T-helper 17 cell (primary cell): ENCODE results near the gene CDC42EP4. TPM values are rescaled to one million over a fixed set of nuclear protein-coding genes. Genes with fewer than 3 reads are reported as not detected.

Experiments used
- ATAC-seq: fragments of 150-1000 bp; cut with Tn5 transposase; 2 replicates; pipeline ENCODE4 v1.10.0; 2021; ENCODE audit warnings: mild to moderate bottlenecking, moderate library complexity
- DNase-seq, 3 donors: peaks; one replicate each; pipeline versions ENCODE4 v3.0.0 to v3.0.0-alpha.2; 2020 to 2021
- H3K9me3 ChIP-seq: one replicate; pipeline ENCODE4 v1.7.0; 2013; ENCODE audit warnings: low read length, mild to moderate bottlenecking; ENCODE audit not compliant: control insufficient read depth, poor library complexity, severe bottlenecking
- H3K27ac Mint-ChIP-seq: one replicate; pipeline ENCODE4 v1.8.0; 2022; ENCODE audit warnings: mild to moderate bottlenecking, moderate library complexity, mixed read lengths
- H3K27me3 Mint-ChIP-seq: one replicate; pipeline ENCODE4 v1.8.0; 2022; ENCODE audit warnings: mixed read lengths
- H3K36me3 Mint-ChIP-seq: one replicate; pipeline ENCODE4 v1.8.0; 2022; ENCODE audit warnings: low read depth, mixed read lengths
- H3K4me1 Mint-ChIP-seq: one replicate; pipeline ENCODE4 v1.8.0; 2022; ENCODE audit warnings: mild to moderate bottlenecking, mixed read lengths
- H3K4me3 Mint-ChIP-seq: one replicate; pipeline ENCODE4 v1.8.0; 2022; ENCODE audit warnings: mild to moderate bottlenecking, moderate library complexity, mixed read lengths
- total RNA-seq, 4 donors: library from RNA in 2 of 4; stranded (reverse) in 2 of 4; gene quantifications; one replicate each; pipeline ENCODE4 v1.2.3 and lab custom pipeline; 2022 to 2026

Gene CDC42EP4
- total RNA-seq, 2 donors from 2014 or later: 4.0 to 4.1 TPM

- Mint-ChIP-seq H3K4me1 (no peaks in the 10 kb centered on the region), H3K36me3 (no peaks in the 10 kb centered on the region), H3K27ac (no peak overlapping the region), H3K27me3 (peaks cover 28% of the 10 kb centered on the region), H3K4me3 (no peak overlapping the region)
- ATAC-seq (no peak), DNase-seq (no peak)
- H3K9me3 ChIP-seq: no peaks in the 10 kb centered on the region
Measured at GRCh38 chr17:73283250-73283649, 28.6 kb downstream of the CDC42EP4 start.

GRCh38 chr17:73282629-73283028 is 29.2 kb downstream of the CDC42EP4 start:
- Mint-ChIP-seq H3K27ac (no peak overlapping the region), H3K27me3 (peaks cover 25% of the 10 kb centered on the region), H3K4me1 (no peaks in the 10 kb centered on the region), H3K4me3 (no peak overlapping the region), H3K36me3 (no peaks in the 10 kb centered on the region)
- H3K9me3 ChIP-seq: no peaks in the 10 kb centered on the region
- no peak for DNase-seq
- ATAC-seq: no peak

GRCh38 chr17:73281928-73282327 is 29.9 kb downstream of the CDC42EP4 start:
- ATAC-seq (no peak), DNase-seq (no peak)
- H3K27ac Mint-ChIP-seq: no peak overlapping the region
- H3K4me3 Mint-ChIP-seq: no peak overlapping the region
- no peaks in the 10 kb centered on the region for H3K4me1 Mint-ChIP-seq
- peaks cover 18% of the 10 kb centered on the region for H3K27me3 Mint-ChIP-seq
- no peaks in the 10 kb centered on the region for H3K9me3 ChIP-seq
- H3K36me3 Mint-ChIP-seq: no peaks in the 10 kb centered on the region

- Mint-ChIP-seq H3K4me3 (no peak overlapping the region), H3K27ac (no peak overlapping the region), H3K4me1 (no peaks in the 10 kb centered on the region), H3K27me3 (peaks cover 8% of the 10 kb centered on the region), H3K36me3 (no peaks in the 10 kb centered on the region)
- no peaks in the 10 kb centered on the region for H3K9me3 ChIP-seq
- ATAC-seq (no peak), DNase-seq (no peak)
Measured at GRCh38 chr17:73280191-73280590, 31.6 kb downstream of the CDC42EP4 start.

GRCh38 chr17:73279704-73280103 is 32.1 kb downstream of the CDC42EP4 start:
- ATAC-seq (no peak), DNase-seq (no peak)
- H3K27me3 Mint-ChIP-seq: peaks cover 9% of the 10 kb centered on the region
- no peaks in the 10 kb centered on the region for H3K9me3 ChIP-seq
- H3K36me3 Mint-ChIP-seq: no peaks in the 10 kb centered on the region
- no peaks in the 10 kb centered on the region for H3K4me1 Mint-ChIP-seq
- H3K27ac Mint-ChIP-seq: no peak overlapping the region
- no peak overlapping the region for H3K4me3 Mint-ChIP-seq

GRCh38 chr17:73278465-73279453 is 33.0 kb downstream of the CDC42EP4 start:
- Mint-ChIP-seq H3K27me3 (peaks cover 14% of the 10 kb centered on the region), H3K4me3 (no peak overlapping the region), H3K27ac (no peak overlapping the region), H3K36me3 (no peaks in the 10 kb centered on the region), H3K4me1 (no peaks in the 10 kb centered on the region)
- ATAC-seq: no peak
- no peaks in the 10 kb centered on the region for H3K9me3 ChIP-seq
- DNase-seq: no peak

- DNase-seq (no peak), ATAC-seq (no peak)
- Mint-ChIP-seq H3K27me3 (peaks cover 14% of the 10 kb centered on the region), H3K36me3 (no peaks in the 10 kb centered on the region), H3K4me3 (no peak overlapping the region), H3K4me1 (no peaks in the 10 kb centered on the region), H3K27ac (no peak overlapping the region)
- H3K9me3 ChIP-seq: no peaks in the 10 kb centered on the region
Measured at GRCh38 chr17:73278049-73278464, 33.7 kb downstream of the CDC42EP4 start.

- ATAC-seq: no peak
- Mint-ChIP-seq H3K27me3 (peaks cover 14% of the 10 kb centered on the region), H3K4me3 (no peak overlapping the region), H3K4me1 (no peaks in the 10 kb centered on the region), H3K27ac (no peak overlapping the region), H3K36me3 (no peaks in the 10 kb centered on the region)
- DNase-seq: no peak
- H3K9me3 ChIP-seq: no peaks in the 10 kb centered on the region
Measured at GRCh38 chr17:73274490-73274889, 37.3 kb downstream of the CDC42EP4 start.

GRCh38 chr17:73272906-73273218 is 38.9 kb downstream of the CDC42EP4 start:
- H3K9me3 ChIP-seq: no peaks in the 10 kb centered on the region
- Mint-ChIP-seq H3K4me1 (no peaks in the 10 kb centered on the region), H3K4me3 (no peak overlapping the region), H3K36me3 (no peaks in the 10 kb centered on the region), H3K27ac (no peak overlapping the region), H3K27me3 (peaks cover 6% of the 10 kb centered on the region)
- no peak for DNase-seq
- no peak for ATAC-seq

GRCh38 chr17:73271072-73271471 is 40.7 kb downstream of the CDC42EP4 start:
- DNase-seq (no peak), ATAC-seq (no peak)
- no peak overlapping the region for H3K27ac Mint-ChIP-seq
- H3K9me3 ChIP-seq: no peaks in the 10 kb centered on the region
- peaks cover 6% of the 10 kb centered on the region for H3K27me3 Mint-ChIP-seq
- no peaks in the 10 kb centered on the region for H3K36me3 Mint-ChIP-seq
- H3K4me3 Mint-ChIP-seq: no peak overlapping the region
- H3K4me1 Mint-ChIP-seq: no peaks in the 10 kb centered on the region

GRCh38 chr17:73269791-73270190 is 42.0 kb downstream of the CDC42EP4 start:
- no peak overlapping the region for H3K4me3 Mint-ChIP-seq
- H3K36me3 Mint-ChIP-seq: no peaks in the 10 kb centered on the region
- ATAC-seq (no peak), DNase-seq (no peak)
- H3K4me1 Mint-ChIP-seq: no peaks in the 10 kb centered on the region
- H3K27ac Mint-ChIP-seq: no peak overlapping the region
- H3K27me3 Mint-ChIP-seq: peaks cover 6% of the 10 kb centered on the region
- no peaks in the 10 kb centered on the region for H3K9me3 ChIP-seq

- DNase-seq (no peak), ATAC-seq (no peak)
- no peaks in the 10 kb centered on the region for H3K9me3 ChIP-seq
- Mint-ChIP-seq H3K27me3 (peaks cover 1% of the 10 kb centered on the region), H3K4me1 (no peaks in the 10 kb centered on the region), H3K4me3 (no peak overlapping the region), H3K27ac (no peak overlapping the region), H3K36me3 (no peaks in the 10 kb centered on the region)
Measured at GRCh38 chr17:73269329-73269615, 42.5 kb downstream of the CDC42EP4 start.

GRCh38 chr17:73268582-73269328 is 43.0 kb downstream of the CDC42EP4 start:
- H3K4me3 Mint-ChIP-seq: no peak overlapping the region
- no peaks in the 10 kb centered on the region for H3K27me3 Mint-ChIP-seq
- no peaks in the 10 kb centered on the region for H3K36me3 Mint-ChIP-seq
- no peak for ATAC-seq
- DNase-seq: no peak
- H3K4me1 Mint-ChIP-seq: no peaks in the 10 kb centered on the region
- no peak overlapping the region for H3K27ac Mint-ChIP-seq
- no peaks in the 10 kb centered on the region for H3K9me3 ChIP-seq
